Measurements from ENCODE around the gene CLEC5A.

Gene CLEC5A

GRCh38 chr7:141960687-141961422, 14.1 kb upstream of the CLEC5A start:
- no peak for TF ChIP-seq CTCF (IDR thresholded peaks at IDR 0.05)
- TF ChIP-seq ZFX (IDR thresholded peaks at IDR 0.05; ENCODE audit: borderline replicate concordance): no peak
- no peak overlapping the region for H3K27ac ChIP-seq

- TF ChIP-seq CTCF (IDR thresholded peaks at IDR 0.05) (no peak), ZFX (IDR thresholded peaks at IDR 0.05; ENCODE audit: borderline replicate concordance) (no peak)
- no peak overlapping the region for H3K27ac ChIP-seq
Measured at GRCh38 chr7:141956084-141956483, 9.3 kb upstream of the CLEC5A start.

- TF ChIP-seq ZFX (IDR thresholded peaks at IDR 0.05; ENCODE audit: borderline replicate concordance): no peak
- TF ChIP-seq CTCF (IDR thresholded peaks at IDR 0.05): no peak
- H3K27ac ChIP-seq: no peak overlapping the region
Measured at GRCh38 chr7:141954334-141954733, 7.6 kb upstream of the CLEC5A start.

- TF ChIP-seq CTCF (IDR thresholded peaks at IDR 0.05) (no peak), ZFX (IDR thresholded peaks at IDR 0.05; ENCODE audit: borderline replicate concordance) (no peak)
- no peak overlapping the region for H3K27ac ChIP-seq
Measured at GRCh38 chr7:141952461-141952860, 5.7 kb upstream of the CLEC5A start.

GRCh38 chr7:141950806-141951205, 4.0 kb upstream of the CLEC5A start:
- no peak overlapping the region for H3K27ac ChIP-seq
- TF ChIP-seq CTCF (IDR thresholded peaks at IDR 0.05) (no peak), ZFX (IDR thresholded peaks at IDR 0.05; ENCODE audit: borderline replicate concordance) (no peak)

GRCh38 chr7:141949911-141950310, 3.1 kb upstream of the CLEC5A start:
- TF ChIP-seq ZFX (IDR thresholded peaks at IDR 0.05; ENCODE audit: borderline replicate concordance) (no peak), CTCF (IDR thresholded peaks at IDR 0.05) (no peak)
- H3K27ac ChIP-seq: no peak overlapping the region

- no peak overlapping the region for H3K27ac ChIP-seq
- no peak for TF ChIP-seq CTCF (IDR thresholded peaks at IDR 0.05)
- TF ChIP-seq ZFX (IDR thresholded peaks at IDR 0.05; ENCODE audit: borderline replicate concordance): no peak
Measured at GRCh38 chr7:141949451-141949850, 2.7 kb upstream of the CLEC5A start.

All from 22Rv1 (cell line).